Left ventricle myocardium inferior (tissue), 1 donor: ENCODE results near the gene MYO9A. TPM values are rescaled to one million over a fixed set of nuclear protein-coding genes. Genes with fewer than 3 reads are reported as not detected.

Experiments used
- DNase-seq: peaks from one replicate; pipeline ENCODE4 v3.0.0-alpha.2; 2020
- H3K27ac ChIP-seq: fragments of 200-600 bp; replicated peaks from 2 replicates; pipeline ENCODE4 v1.8.0; 2021
- H3K27me3 ChIP-seq: fragments of 200-600 bp; 2 replicates; pipeline ENCODE4 v1.8.0; 2021; ENCODE audit warnings: low read depth
- H3K36me3 ChIP-seq: fragments of 200-600 bp; 2 replicates; pipeline ENCODE4 v1.8.0; 2021
- H3K4me1 ChIP-seq: fragments of 200-600 bp; 2 replicates; pipeline ENCODE4 v1.8.0; 2021
- H3K4me3 ChIP-seq: fragments of 200-600 bp; 2 replicates; pipeline ENCODE4 v1.8.0; 2021; ENCODE audit warnings: mild to moderate bottlenecking, moderate library complexity
- H3K9me3 ChIP-seq: fragments of 200-600 bp; replicated peaks from 2 replicates; pipeline ENCODE4 v1.8.0; 2021
- intact Hi-C: fragments of 100-400 bp; cut with micrococcal nuclease; formaldehyde crosslinking; loops from one replicate; pipeline ENCODE4 v1.11.0; 2022
- total RNA-seq: library from RNA; stranded (reverse); fragmentation: NEBNext Ultra II Directional; extraction: Animal tissue kit (Norgen Biotek cat#: 25700); gene quantifications from one replicate; pipeline ENCODE4 v1.2.1, GENCODE V29; 2021
- TF ChIP-seq, protein P1 (sequence below): fragments of 200-600 bp; IDR thresholded peaks from 2 replicates; pipeline ENCODE4 v1.8.0; 2021; ENCODE audit warnings: antibody characterized with exemption, mild to moderate bottlenecking, borderline replicate concordance
- donor health status: DM: no; HTN: yes; CAD: no; lungs with severe emphysema.

The MYO9A gene
- total RNA-seq, 1 donor from 2014 or later: 22.5 TPM

DNA sequence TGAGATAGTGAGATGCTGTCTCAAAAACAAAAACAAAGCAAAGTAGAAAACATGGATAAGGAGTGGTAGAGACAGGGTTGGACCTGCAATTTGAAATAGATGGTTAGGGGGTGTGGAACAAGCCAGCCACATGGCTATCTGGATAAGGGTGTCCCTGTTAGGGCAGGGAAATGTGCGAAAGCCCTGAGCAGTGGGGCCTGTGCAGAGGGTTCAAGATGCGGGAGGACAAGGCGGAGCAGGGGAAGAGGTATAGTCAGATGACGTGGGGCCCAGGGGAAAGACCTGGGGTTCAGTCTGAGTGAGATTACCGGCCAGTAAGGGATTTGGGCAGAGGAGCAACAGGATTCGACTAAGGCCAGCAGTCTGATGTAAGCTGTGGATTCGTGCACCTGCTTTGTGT lies 326.0 kb downstream of the MYO9A start:
- Histone ChIP-seq H3K36me3 (no peaks in the 10 kb centered on the region), H3K27me3 (no peaks in the 10 kb centered on the region), H3K27ac (no peak overlapping the region), H3K4me3 (no peak overlapping the region), H3K4me1 (peaks cover 9% of the 10 kb centered on the region), H3K9me3 (no peaks in the 10 kb centered on the region)
- intact Hi-C loops: no loop called here
- no peak for DNase-seq
- TF ChIP-seq, protein P1, sequence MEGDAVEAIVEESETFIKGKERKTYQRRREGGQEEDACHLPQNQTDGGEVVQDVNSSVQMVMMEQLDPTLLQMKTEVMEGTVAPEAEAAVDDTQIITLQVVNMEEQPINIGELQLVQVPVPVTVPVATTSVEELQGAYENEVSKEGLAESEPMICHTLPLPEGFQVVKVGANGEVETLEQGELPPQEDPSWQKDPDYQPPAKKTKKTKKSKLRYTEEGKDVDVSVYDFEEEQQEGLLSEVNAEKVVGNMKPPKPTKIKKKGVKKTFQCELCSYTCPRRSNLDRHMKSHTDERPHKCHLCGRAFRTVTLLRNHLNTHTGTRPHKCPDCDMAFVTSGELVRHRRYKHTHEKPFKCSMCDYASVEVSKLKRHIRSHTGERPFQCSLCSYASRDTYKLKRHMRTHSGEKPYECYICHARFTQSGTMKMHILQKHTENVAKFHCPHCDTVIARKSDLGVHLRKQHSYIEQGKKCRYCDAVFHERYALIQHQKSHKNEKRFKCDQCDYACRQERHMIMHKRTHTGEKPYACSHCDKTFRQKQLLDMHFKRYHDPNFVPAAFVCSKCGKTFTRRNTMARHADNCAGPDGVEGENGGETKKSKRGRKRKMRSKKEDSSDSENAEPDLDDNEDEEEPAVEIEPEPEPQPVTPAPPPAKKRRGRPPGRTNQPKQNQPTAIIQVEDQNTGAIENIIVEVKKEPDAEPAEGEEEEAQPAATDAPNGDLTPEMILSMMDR: no peak

DNA sequence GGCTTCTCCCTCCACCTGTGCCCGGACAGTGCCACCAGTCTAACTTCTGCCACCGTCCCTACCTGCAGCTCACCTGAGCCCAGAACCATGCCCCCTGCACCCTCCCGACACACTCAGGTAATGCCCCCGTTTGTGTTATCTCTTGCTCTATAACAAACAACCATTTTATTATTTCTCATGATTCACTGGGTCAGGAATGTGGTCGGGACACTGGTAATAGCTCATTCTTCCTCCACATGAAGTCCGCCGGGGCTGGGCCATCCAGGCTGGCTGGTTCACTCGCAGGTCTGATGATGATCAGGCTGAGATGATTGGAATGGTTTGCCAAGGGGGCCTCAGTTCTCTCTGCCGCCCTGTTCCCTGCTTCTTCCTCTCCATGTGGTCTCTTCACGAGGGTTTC lies 327.9 kb downstream of the MYO9A start:
- H3K27me3 ChIP-seq: no peaks in the 10 kb centered on the region
- H3K9me3 ChIP-seq: no peaks in the 10 kb centered on the region
- H3K4me3 ChIP-seq: no peak overlapping the region
- no peaks in the 10 kb centered on the region for H3K36me3 ChIP-seq
- no peak overlapping the region for H3K27ac ChIP-seq
- DNase-seq: no peak
- peaks cover 9% of the 10 kb centered on the region for H3K4me1 ChIP-seq
- TF ChIP-seq, protein P1: no peak
- intact Hi-C loops: no loop called here

DNA sequence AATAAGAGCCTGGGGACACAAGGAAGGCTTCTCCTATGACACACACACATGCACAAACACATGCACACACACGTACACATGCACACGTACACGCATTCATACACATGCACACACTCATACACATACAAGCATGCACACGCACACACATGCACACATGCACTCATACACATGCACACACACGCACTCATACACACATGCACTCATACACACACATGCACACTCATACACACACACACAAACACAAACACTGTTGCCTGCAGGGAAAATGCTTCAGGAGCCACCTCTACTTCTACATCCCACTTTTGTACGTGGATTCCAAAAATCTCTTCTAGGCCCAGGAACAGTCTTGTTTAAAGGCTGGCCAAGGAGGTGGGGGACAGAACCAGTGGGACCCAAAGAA lies 328.3 kb downstream of the MYO9A start:
- intact Hi-C loops: no loop called here
- no peaks in the 10 kb centered on the region for H3K9me3 ChIP-seq

DNA sequence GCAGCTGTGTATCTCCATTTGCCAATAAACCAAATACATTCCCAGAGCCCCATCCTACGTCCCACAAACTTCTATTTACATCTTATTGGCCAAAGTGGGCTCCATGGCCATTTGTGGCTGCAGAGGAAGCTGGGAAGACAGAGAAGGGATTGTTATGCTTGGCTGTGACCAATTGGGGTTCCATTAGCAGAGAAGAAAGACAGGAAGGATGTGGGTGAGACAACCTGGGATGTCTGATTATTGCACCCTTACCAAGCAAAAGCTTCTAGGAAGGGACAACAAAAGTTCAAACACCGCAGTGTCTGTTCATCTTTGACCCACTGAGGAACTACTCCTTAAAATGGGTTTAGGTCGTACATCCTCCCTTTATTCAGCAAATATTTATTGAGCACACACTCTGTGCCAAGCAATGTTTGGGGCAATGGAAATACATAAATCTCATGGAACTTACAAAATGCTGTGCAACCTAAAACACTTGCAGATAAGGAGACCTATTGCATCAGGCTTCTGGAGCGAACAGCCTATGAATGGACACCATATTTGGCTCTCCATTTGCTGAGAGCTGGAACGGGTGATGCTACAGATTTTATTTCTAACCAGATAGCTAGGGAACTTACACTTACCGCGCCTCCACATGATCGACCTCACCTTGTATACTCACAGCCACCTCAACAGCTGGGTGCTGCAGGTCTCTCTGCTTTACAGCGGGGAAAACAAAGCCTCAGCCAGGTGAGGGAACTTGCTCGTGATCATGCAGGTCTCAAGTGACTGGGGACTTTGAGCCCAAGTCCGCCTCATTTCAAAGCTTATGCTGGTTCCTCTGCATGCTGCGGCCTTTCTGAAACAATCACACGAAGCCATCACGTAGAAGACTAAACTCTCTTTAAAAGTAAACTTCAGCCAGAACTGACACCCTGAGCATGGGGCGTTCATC lies 329.0 kb downstream of the MYO9A start:
- Histone ChIP-seq H3K4me3 (no peak overlapping the region), H3K9me3 (no peaks in the 10 kb centered on the region), H3K4me1 (peaks cover 9% of the 10 kb centered on the region), H3K27ac (no peak overlapping the region), H3K36me3 (no peaks in the 10 kb centered on the region), H3K27me3 (no peaks in the 10 kb centered on the region)
- no peak for DNase-seq
- TF ChIP-seq, protein P1: no peak
- intact Hi-C loops: no loop called here

More for the DNA sequence above, 328.3 kb downstream of the MYO9A start:
- Histone ChIP-seq H3K4me1 (peaks cover 9% of the 10 kb centered on the region), H3K4me3 (no peak overlapping the region), H3K27ac (no peak overlapping the region), H3K36me3 (no peaks in the 10 kb centered on the region), H3K27me3 (no peaks in the 10 kb centered on the region)
- no peak for DNase-seq
- TF ChIP-seq, protein P1: no peak

DNA sequence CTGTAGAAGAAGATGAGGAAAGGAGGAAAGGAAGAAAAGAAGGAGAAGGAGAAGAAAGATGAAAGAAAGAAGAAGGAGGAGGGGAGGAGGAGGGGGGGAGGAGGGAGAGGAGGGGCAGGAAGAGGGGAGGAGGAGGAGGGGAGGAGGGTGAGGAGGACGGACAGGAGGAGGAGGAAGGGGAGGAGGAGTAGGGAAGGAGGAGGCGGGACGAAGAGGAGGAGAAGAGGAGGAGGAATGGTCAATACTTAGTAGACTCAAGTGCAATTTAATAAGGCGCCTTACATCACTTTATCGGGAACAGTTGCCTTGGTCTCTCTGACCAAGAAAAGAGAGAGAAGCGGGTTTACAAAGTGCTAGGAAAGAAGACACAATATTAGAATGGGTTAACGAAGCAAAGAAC lies 331.3 kb downstream of the MYO9A start:
- TF ChIP-seq, protein P1: no peak
- no peaks in the 10 kb centered on the region for H3K36me3 ChIP-seq
- no peak overlapping the region for H3K4me3 ChIP-seq
- intact Hi-C loops: no loop called here
- H3K9me3 ChIP-seq: no peaks in the 10 kb centered on the region
- DNase-seq: no peak
- peaks cover 12% of the 10 kb centered on the region for H3K4me1 ChIP-seq
- H3K27me3 ChIP-seq: no peaks in the 10 kb centered on the region
- H3K27ac ChIP-seq: no peak overlapping the region
